Caki2 (cell line): ENCODE data around the gene PTTG1. TPM values are rescaled to one million over a fixed set of nuclear protein-coding genes. Genes with fewer than 3 reads are reported as not detected.
A peak's percentile ranks its signal among the peaks of the same experiment; 100 is the strongest.

Experiments used
- DNase-seq: peaks from one replicate; pipeline ENCODE4 v3.0.0-alpha.2; 2015; ENCODE audit warnings: low read depth
- in situ Hi-C: cut with HindIII; loops from 2 replicates; pipeline ENCODE4 v1.10.0; 2016; ENCODE audit warnings: low sequenced_read_pairs, low pct_unique_long_range_greater_than_20kb, mixed read lengths
- total RNA-seq: library from RNA; depleted of rRNA; stranded (reverse); fragments of >200 nt; shearing (Covaris generic); gene quantifications from 2 replicates; pipeline ENCODE4 v1.2.3, GENCODE V29; 2014; ENCODE audit warnings: low replicate concordance; rRNA removed

PTTG1 gene
- total RNA-seq, result 973 and 1,427 TPM in 2 replicates

GRCh38 chr5:160421625-160422258, at the start of gene PTTG1:
PTTG1 (plus strand) TSS chr5:160421855; CDS start chr5:160422313, 458 bp downstream.
- in situ Hi-C loops, result no loop called here

GRCh38 chr5:160375166-160375565, 46.5 kb upstream of the PTTG1 start:
- in situ Hi-C loops, result no loop called here
- DNase-seq, result no peak

More at GRCh38 chr5:160421625-160422258, at the start of gene PTTG1:
- peak; percentile 94 for DNase-seq

- DNase-seq, result no peak
- in situ Hi-C loops, result no loop called here
Observed at GRCh38 chr5:160375701-160376100, 46.0 kb upstream of the PTTG1 start.

- no peak for DNase-seq
- in situ Hi-C loops, result no loop called here
Observed at GRCh38 chr5:160376416-160376815, 45.2 kb upstream of the PTTG1 start.

GRCh38 chr5:160377651-160378050, 44.0 kb upstream of the PTTG1 start:
- in situ Hi-C loops, result no loop called here
- DNase-seq, result no peak

GRCh38 chr5:160378330-160378729, 43.3 kb upstream of the PTTG1 start:
- in situ Hi-C loops, result no loop called here

GRCh38 chr5:160379511-160379910, 42.1 kb upstream of the PTTG1 start:
- in situ Hi-C loops, result no loop called here
- DNase-seq, result no peak

More at GRCh38 chr5:160378330-160378729, 43.3 kb upstream of the PTTG1 start:
- DNase-seq, result no peak

- in situ Hi-C loops, result no loop called here
Observed at GRCh38 chr5:160380041-160380440, 41.6 kb upstream of the PTTG1 start.

GRCh38 chr5:160382346-160382745, 39.3 kb upstream of the PTTG1 start:
- DNase-seq, result no peak
- in situ Hi-C loops, result no loop called here

More at GRCh38 chr5:160380041-160380440, 41.6 kb upstream of the PTTG1 start:
- DNase-seq, result no peak

- DNase-seq, result no peak
- in situ Hi-C loops, result no loop called here
Observed at GRCh38 chr5:160384681-160385080, 37.0 kb upstream of the PTTG1 start.

- in situ Hi-C loops, result no loop called here
Observed at GRCh38 chr5:160385496-160385895, 36.2 kb upstream of the PTTG1 start.

GRCh38 chr5:160387445-160387844, 34.2 kb upstream of the PTTG1 start:
- in situ Hi-C loops, result no loop called here

More at GRCh38 chr5:160385496-160385895, 36.2 kb upstream of the PTTG1 start:
- no peak for DNase-seq

GRCh38 chr5:160390787-160391696, 30.6 kb upstream of the PTTG1 start:
- in situ Hi-C loops, result no loop called here
- DNase-seq, result peak; percentile 38

More at GRCh38 chr5:160387445-160387844, 34.2 kb upstream of the PTTG1 start:
- DNase-seq, result no peak

GRCh38 chr5:160395111-160395510, 26.5 kb upstream of the PTTG1 start:
- DNase-seq, result no peak
- in situ Hi-C loops, result no loop called here

GRCh38 chr5:160397492-160397891, 24.2 kb upstream of the PTTG1 start:
- no peak for DNase-seq
- in situ Hi-C loops, result no loop called here

GRCh38 chr5:160398806-160399205, 22.8 kb upstream of the PTTG1 start:
- in situ Hi-C loops, result no loop called here
- no peak for DNase-seq

- in situ Hi-C loops, result no loop called here
- DNase-seq, result peak; percentile 94
Observed at GRCh38 chr5:160399402-160400353, 22.0 kb upstream of the PTTG1 start, which contains the start of gene FAM200C. FAM200C (minus strand) TSS chr5:160400054; CDS start chr5:160395490, 4,564 bp downstream.
